ENCODE measurements around the gene RPS6KB2. TPM values are rescaled to one million over a fixed set of nuclear protein-coding genes. Genes with fewer than 3 reads are reported as not detected.

Gene RPS6KB2
- total RNA-seq, 1 experiment from 2014 or later = 54.1 TPM

DNA sequence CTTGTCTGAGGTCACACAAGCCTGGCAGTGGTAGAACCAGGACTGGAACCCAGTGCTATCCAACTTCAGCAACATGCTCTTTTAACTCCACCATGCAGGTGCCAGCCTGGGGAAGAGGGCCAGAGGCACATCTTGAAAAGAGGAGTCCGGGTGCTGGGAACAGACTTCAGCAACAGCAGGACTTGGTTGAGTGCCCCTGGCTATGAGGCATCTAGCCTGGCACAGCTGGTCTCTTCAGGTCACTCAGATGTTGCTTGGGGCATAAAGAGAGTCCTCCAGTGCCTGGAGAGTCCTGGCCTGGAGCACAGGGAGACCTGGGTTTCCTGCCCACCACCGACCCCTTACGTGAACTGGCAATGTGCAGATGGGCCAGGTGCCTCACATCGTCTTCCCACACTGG, 49.8 kb upstream of the RPS6KB2 start:
- intact Hi-C loops (cut with micrococcal nuclease) = no loop called here
- TF ChIP-seq, protein P1, sequence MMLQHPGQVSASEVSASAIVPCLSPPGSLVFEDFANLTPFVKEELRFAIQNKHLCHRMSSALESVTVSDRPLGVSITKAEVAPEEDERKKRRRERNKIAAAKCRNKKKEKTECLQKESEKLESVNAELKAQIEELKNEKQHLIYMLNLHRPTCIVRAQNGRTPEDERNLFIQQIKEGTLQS (IDR thresholded peaks at IDR 0.05) = no peak
- no peak for TF ChIP-seq ZFX (IDR thresholded peaks at IDR 0.05)
- no peak for TF ChIP-seq CBX3 (IDR thresholded peaks at IDR 0.05; ENCODE audit: low read depth)
- TF ChIP-seq CEBPB (IDR thresholded peaks at IDR 0.05; ENCODE audit: low read depth) = no peak
- TF ChIP-seq EZH2phosphoT487 (IDR thresholded peaks at IDR 0.05; ENCODE audit: borderline replicate concordance) = no peak

DNA sequence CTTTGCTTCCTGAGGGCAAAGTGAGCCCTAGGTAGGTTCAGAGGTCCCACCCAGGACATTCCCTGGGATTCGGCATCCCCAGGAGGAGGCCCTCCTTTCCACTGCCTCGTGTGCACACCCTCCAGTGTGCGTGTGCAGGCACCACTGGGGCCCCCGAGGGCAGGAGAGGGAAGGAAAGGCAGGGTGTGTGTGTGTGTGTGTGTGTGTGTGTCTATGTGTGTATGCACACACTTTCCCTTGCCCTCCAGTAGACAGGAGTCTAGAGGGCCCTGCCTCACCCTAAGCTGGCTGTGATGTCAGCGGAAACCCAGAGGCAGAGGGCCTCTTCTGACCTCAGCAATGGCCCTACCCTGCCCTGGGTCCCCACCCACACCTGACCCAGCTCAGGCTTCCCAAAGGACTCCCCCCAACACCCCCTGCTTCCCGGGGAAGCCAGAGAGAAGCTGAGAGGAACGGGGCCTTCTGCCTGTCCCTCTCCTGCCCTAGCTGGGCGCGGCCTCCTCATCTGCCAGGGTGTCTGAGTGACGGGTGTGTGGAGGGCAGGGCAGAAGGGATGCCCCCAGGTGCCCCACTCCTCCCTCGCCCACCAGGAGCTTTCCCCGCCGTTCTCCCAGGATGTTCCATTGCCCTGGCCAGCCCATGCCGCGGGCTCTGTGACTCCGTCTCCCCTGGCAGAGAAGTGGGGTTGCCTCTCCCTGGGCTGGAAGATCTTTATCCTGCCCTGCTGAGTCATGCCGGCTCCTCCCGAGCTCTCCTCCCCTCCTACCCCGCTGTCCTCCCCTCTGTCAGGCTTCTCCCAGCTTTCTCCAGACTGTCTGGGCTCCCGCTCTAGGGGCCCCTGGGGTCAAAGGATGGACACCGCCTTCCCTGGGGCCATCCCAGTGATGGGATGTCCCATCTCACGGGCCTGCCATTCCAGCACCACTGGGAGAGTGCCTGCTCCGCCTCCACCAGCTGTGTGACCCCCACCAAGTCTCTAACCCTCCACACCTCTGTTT, 48.9 kb upstream of the RPS6KB2 start:
- Histone ChIP-seq H3K9me3 (ENCODE audit: control insufficient read depth in 1 of 2, insufficient read depth in 1 of 2, low read depth in 1 of 2, low read length in 2 of 2) (no peaks in the 10 kb centered on the region), H3K27ac (ENCODE audit: low read depth, low read length) (peak overlapping the region; percentile 70), H3K79me2 (ENCODE audit: insufficient read depth, low read length) (no peaks in the 10 kb centered on the region), H3K9me2 (ENCODE audit: insufficient read depth) (no peaks in the 10 kb centered on the region), H3K4me2 (ENCODE audit: low read length) (peak overlapping the region; percentile 88), H3K4me1 (ENCODE audit: control insufficient read depth in 1 of 2, insufficient read depth in 2 of 2, low read length in 2 of 2) (peaks cover 72 to 84% of the 10 kb centered on the region in 2 experiments), H3K36me3 (ENCODE audit: control insufficient read depth in 1 of 2, insufficient read depth in 2 of 2, low read length in 2 of 2) (no peaks in the 10 kb centered on the region), H3K9ac (ENCODE audit: low read length) (peak overlapping the region; percentile 69), H3K4me3 (replicated peaks in 1 of 2; ENCODE audit: low read depth in 1 of 2, low read length in 2 of 2) (peak overlapping the region in 1 of 2 experiments; percentile 45; a peak in 3 of 4 replicates), H3K27me3 (ENCODE audit: insufficient read depth, low read length) (no peaks in the 10 kb centered on the region), H4K20me1 (ENCODE audit: insufficient read depth) (no peaks in the 10 kb centered on the region), H2AFZ (ENCODE audit: low read depth, low read length, poor library complexity, severe bottlenecking) (no peak overlapping the region)
- TF ChIP-seq JUND (IDR thresholded peaks at IDR 0.05) (no peak), POLR2AphosphoS5 (IDR thresholded peaks at IDR 0.05; ENCODE audit: low read depth, low read length) (peak; percentile 67), ZFX (IDR thresholded peaks at IDR 0.05) (peak; percentile 44; the same call in 1 of the 2 replicates)
- DNase-seq (ENCODE audit: low read depth, low spot score) (no peak), ATAC-seq (peak; percentile 54)
- POLR2A ChIA-PET = interaction anchor here (1.8 to 15.1 kb wide), 2 partner anchors 12 to 25 kb away, joined by 4 to 210 read pairs; partner anchors contain the start of genes POLD4 and RAD9A
- RAD21 ChIA-PET (ENCODE audit: low non-redundant PET in 1 of 2, low total read pairs in 2 of 2, uncharacterized antibody in 2 of 2, unreplicated experiment in 2 of 2) = interaction anchor here (1.0 to 5.0 kb wide), 3 partner anchors 22 to 34 kb away, joined by 3 to 76 read pairs (median 44); partner anchors contain the start of gene POLD4 (in 1 of the 2)
- CTCF ChIA-PET = interaction anchor here (0.8 to 15.5 kb wide), 7 partner anchors 10 to 357 kb away, joined by 3 to 456 read pairs (median 11); partner anchors contain the start of genes POLD4 and RAD9A
- intact Hi-C loops (cut with micrococcal nuclease) = no loop called here
- TSS peak; percentile 89 for BruUV-seq (replicated peaks)

More for the DNA sequence above, 49.8 kb upstream of the RPS6KB2 start:
- no TSS peak for BruUV-seq (replicated peaks)
- Histone ChIP-seq H3K27me3 (ENCODE audit: insufficient read depth, low read length) (no peaks in the 10 kb centered on the region), H3K4me1 (ENCODE audit: control insufficient read depth in 1 of 2, insufficient read depth in 2 of 2, low read length in 2 of 2) (peaks cover 72 to 88% of the 10 kb centered on the region in 2 experiments), H3K27ac (ENCODE audit: low read depth, low read length) (peak overlapping the region; percentile 70), H2AFZ (ENCODE audit: low read depth, low read length, poor library complexity, severe bottlenecking) (no peak overlapping the region), H3K4me2 (ENCODE audit: low read length) (peak overlapping the region; percentile 88), H3K9ac (ENCODE audit: low read length) (peak overlapping the region; percentile 69), H3K36me3 (ENCODE audit: control insufficient read depth in 1 of 2, insufficient read depth in 2 of 2, low read length in 2 of 2) (no peaks in the 10 kb centered on the region), H3K79me2 (ENCODE audit: insufficient read depth, low read length) (no peaks in the 10 kb centered on the region), H3K9me2 (ENCODE audit: insufficient read depth) (no peaks in the 10 kb centered on the region), H3K4me3 (replicated peaks in 1 of 2; ENCODE audit: low read depth in 1 of 2, low read length in 2 of 2) (peak overlapping the region in 1 of 2 experiments; percentile 45; a peak in 1 of 4 replicates), H4K20me1 (ENCODE audit: insufficient read depth) (no peaks in the 10 kb centered on the region), H3K9me3 (ENCODE audit: control insufficient read depth in 1 of 2, insufficient read depth in 1 of 2, low read depth in 1 of 2, low read length in 2 of 2) (no peaks in the 10 kb centered on the region)
- ChIA-PET RAD21 (ENCODE audit: low non-redundant PET in 1 of 2, low total read pairs in 2 of 2, uncharacterized antibody in 2 of 2, unreplicated experiment in 2 of 2) (interaction anchor here (0.7 to 5.0 kb wide), 3 partner anchors 9 to 23 kb away, joined by 6 to 76 read pairs (median 44); partner anchors contain the start of gene POLD4 (in 1 of the 2)), CTCF (interaction anchor here (2.8 to 15.5 kb wide), 3 partner anchors 22 to 117 kb away, joined by 11 to 456 read pairs (median 50); partner anchors contain the start of gene POLD4), POLR2A (interaction anchor here (15.1 kb wide), 1 partner anchor 24 kb away, joined by 210 read pairs; the partner anchor contains the start of gene POLD4)
- ATAC-seq (no peak), DNase-seq (ENCODE audit: low read depth, low spot score) (no peak)
